Neural cell (in vitro differentiated cells): Measurements from ENCODE around the gene CATSPERE.

Experiments
- EP300 ChIP-seq: fragments of 450-650 bp; conservative IDR thresholded peaks from 2 replicates; pipeline ENCODE4 v1.6.1; 2014; ENCODE audit warnings: antibody characterized with exemption, mild to moderate bottlenecking, moderate library complexity; ENCODE audit not compliant: poor library complexity, severe bottlenecking
- EZH2 ChIP-seq: fragments of 200-600, 300-800 bp; shearing (Covaris generic), sonication (generic); IDR thresholded peaks from 2 replicates; pipeline ENCODE4 v1.6.1; 2014; ENCODE audit warnings: antibody characterized with exemption, low read length, borderline replicate concordance, mild to moderate bottlenecking; ENCODE audit not compliant: insufficient read depth, poor library complexity, severe bottlenecking
- MXI1 ChIP-seq: fragments of 450-650 bp; conservative IDR thresholded peaks from 2 replicates; pipeline ENCODE4 v1.6.1; 2014; ENCODE audit warnings: antibody characterized with exemption, mild to moderate bottlenecking; ENCODE audit not compliant: poor library complexity, severe bottlenecking
- POLR2AphosphoS5 ChIP-seq: IDR thresholded peaks from 2 replicates; pipeline ENCODE4 v1.6.1; 2012
- RAD21 ChIP-seq: fragments of 450-650 bp; conservative IDR thresholded peaks from 2 replicates; pipeline ENCODE4 v1.6.1; 2014; ENCODE audit warnings: antibody characterized with exemption, mild to moderate bottlenecking, moderate library complexity
- REST ChIP-seq: IDR thresholded peaks from 2 replicates; pipeline ENCODE4 v1.6.1; 2012; ENCODE audit warnings: borderline replicate concordance
- SMC3 ChIP-seq: fragments of 450-650 bp; conservative IDR thresholded peaks from 2 replicates; pipeline ENCODE4 v1.6.1; 2014; ENCODE audit warnings: antibody characterized with exemption, mild to moderate bottlenecking, moderate library complexity; ENCODE audit not compliant: poor library complexity
- TAF1 ChIP-seq: IDR thresholded peaks from 2 replicates; pipeline ENCODE4 v1.6.1; 2012; ENCODE audit warnings: low read depth
- TF ChIP-seq, protein P1 (sequence below): fragments of 450-650 bp; IDR thresholded peaks from 2 replicates; pipeline ENCODE4 v1.5.1; 2014; ENCODE audit warnings: antibody characterized with exemption, mild to moderate bottlenecking, moderate library complexity; ENCODE audit not compliant: poor library complexity, severe bottlenecking

- TF ChIP-seq, protein P1, sequence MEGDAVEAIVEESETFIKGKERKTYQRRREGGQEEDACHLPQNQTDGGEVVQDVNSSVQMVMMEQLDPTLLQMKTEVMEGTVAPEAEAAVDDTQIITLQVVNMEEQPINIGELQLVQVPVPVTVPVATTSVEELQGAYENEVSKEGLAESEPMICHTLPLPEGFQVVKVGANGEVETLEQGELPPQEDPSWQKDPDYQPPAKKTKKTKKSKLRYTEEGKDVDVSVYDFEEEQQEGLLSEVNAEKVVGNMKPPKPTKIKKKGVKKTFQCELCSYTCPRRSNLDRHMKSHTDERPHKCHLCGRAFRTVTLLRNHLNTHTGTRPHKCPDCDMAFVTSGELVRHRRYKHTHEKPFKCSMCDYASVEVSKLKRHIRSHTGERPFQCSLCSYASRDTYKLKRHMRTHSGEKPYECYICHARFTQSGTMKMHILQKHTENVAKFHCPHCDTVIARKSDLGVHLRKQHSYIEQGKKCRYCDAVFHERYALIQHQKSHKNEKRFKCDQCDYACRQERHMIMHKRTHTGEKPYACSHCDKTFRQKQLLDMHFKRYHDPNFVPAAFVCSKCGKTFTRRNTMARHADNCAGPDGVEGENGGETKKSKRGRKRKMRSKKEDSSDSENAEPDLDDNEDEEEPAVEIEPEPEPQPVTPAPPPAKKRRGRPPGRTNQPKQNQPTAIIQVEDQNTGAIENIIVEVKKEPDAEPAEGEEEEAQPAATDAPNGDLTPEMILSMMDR, result no peak
- no peak for TF ChIP-seq RAD21
- TF ChIP-seq POLR2AphosphoS5, result no peak
- no peak for TF ChIP-seq MXI1
- TF ChIP-seq EP300, result no peak
- TF ChIP-seq TAF1, result no peak
- no peak for TF ChIP-seq EZH2
- TF ChIP-seq SMC3, result no peak
- no peak for TF ChIP-seq REST
These were observed 199.5 kb downstream of the CATSPERE start for GRCh38 chr1:244660595-244660994.
